H9 (cell line): Measurements from ENCODE around the gene CEMIP. TPM values are rescaled to one million over a fixed set of nuclear protein-coding genes. Genes with fewer than 3 reads are reported as not detected.

Experiments used
- DNase-seq: peaks from one replicate; pipeline ENCODE4 v3.0.0-alpha.2; 2017
- H2AFZ ChIP-seq: one replicate; pipeline ENCODE4 v1.6.1; 2013; ENCODE audit warnings: mild to moderate bottlenecking, low read length, control low read depth, moderate library complexity
- H2AK5ac ChIP-seq: 2 replicates; pipeline ENCODE4 v1.6.1; 2013; ENCODE audit warnings: low read length, control low read depth, mixed read lengths; ENCODE audit not compliant: insufficient read length
- H2BK120ac ChIP-seq: one replicate; pipeline ENCODE4 v1.6.1; 2013; ENCODE audit warnings: low read depth, mild to moderate bottlenecking, low read length, control low read depth, inconsistent platforms; ENCODE audit not compliant: poor library complexity, severe bottlenecking
- H2BK12ac ChIP-seq: 2 replicates; pipeline ENCODE4 v1.6.1; 2013; ENCODE audit warnings: low read length, control low read depth, mixed read lengths, low read depth; ENCODE audit not compliant: insufficient read length
- H2BK15ac ChIP-seq: 2 replicates; pipeline ENCODE4 v1.6.1; 2013; ENCODE audit warnings: low read depth, low read length, control low read depth
- H2BK20ac ChIP-seq: one replicate; pipeline ENCODE4 v1.6.1; 2013; ENCODE audit warnings: low read depth, mild to moderate bottlenecking, low read length, control low read depth, inconsistent platforms; ENCODE audit not compliant: poor library complexity, severe bottlenecking
- H2BK5ac ChIP-seq: 2 replicates; pipeline ENCODE4 v1.6.1; 2013; ENCODE audit warnings: low read length, control low read depth, mixed read lengths; ENCODE audit not compliant: insufficient read length
- H3K14ac ChIP-seq: 2 replicates; pipeline ENCODE4 v1.6.1; 2013; ENCODE audit warnings: low read length, control low read depth; ENCODE audit not compliant: insufficient read depth
- H3K18ac ChIP-seq: 2 replicates; pipeline ENCODE4 v1.6.1; 2013; ENCODE audit warnings: low read depth, mild to moderate bottlenecking, mixed read lengths, low read length, control low read depth; ENCODE audit not compliant: insufficient read length
- H3K23ac ChIP-seq: 2 replicates; pipeline ENCODE4 v1.6.1; 2013; ENCODE audit warnings: low read length, control low read depth, mixed read lengths, low read depth; ENCODE audit not compliant: insufficient read length
- H3K23me2 ChIP-seq: 2 replicates; pipeline ENCODE4 v1.6.1; 2013; ENCODE audit warnings: low read depth, mild to moderate bottlenecking, mixed read lengths, low read length, control low read depth; ENCODE audit not compliant: insufficient read length, poor library complexity, severe bottlenecking
- H3K27ac ChIP-seq: 2 replicates; pipeline ENCODE4 v1.5.1; 2013; ENCODE audit warnings: low read length, control low read depth, mixed read lengths, low read depth; ENCODE audit not compliant: insufficient read length
- H3K27me3 ChIP-seq: 2 replicates; pipeline ENCODE4 v1.6.1; 2013; ENCODE audit warnings: low read length, control low read depth, inconsistent platforms; ENCODE audit not compliant: insufficient read depth
- H3K4ac ChIP-seq: 2 replicates; pipeline ENCODE4 v1.6.1; 2013; ENCODE audit warnings: low read depth, mild to moderate bottlenecking, control low read depth, inconsistent platforms, low read length, moderate library complexity
- H3K4me1 ChIP-seq: 2 replicates; pipeline ENCODE4 v1.6.1; 2013; ENCODE audit warnings: low read length, control low read depth, inconsistent platforms; ENCODE audit not compliant: insufficient read depth
- H3K4me2 ChIP-seq: 2 replicates; pipeline ENCODE4 v1.6.1; 2013; ENCODE audit warnings: low read length, control low read depth, mixed read lengths; ENCODE audit not compliant: insufficient read length, insufficient read depth
- H3K56ac ChIP-seq: 2 replicates; pipeline ENCODE4 v1.6.1; 2013; ENCODE audit warnings: low read depth, mild to moderate bottlenecking, mixed read lengths, low read length, control low read depth; ENCODE audit not compliant: insufficient read length
- H3K79me1 ChIP-seq: 2 replicates; pipeline ENCODE4 v1.6.1; 2013; ENCODE audit warnings: low read depth, mild to moderate bottlenecking, moderate library complexity, low read length, control low read depth, inconsistent platforms; ENCODE audit not compliant: insufficient read depth, poor library complexity, severe bottlenecking
- H3K79me2 ChIP-seq: 2 replicates; pipeline ENCODE4 v1.6.1; 2013; ENCODE audit warnings: low read length, control low read depth, inconsistent platforms; ENCODE audit not compliant: insufficient read depth
- H3K9ac ChIP-seq: 2 replicates; pipeline ENCODE4 v1.6.1; 2013; ENCODE audit warnings: low read length, control low read depth, mixed read lengths; ENCODE audit not compliant: insufficient read length; ENCODE audit errors: extremely low read depth
- H3K9me3 ChIP-seq: one replicate; pipeline ENCODE4 v1.6.1; 2013; ENCODE audit warnings: low read depth, low read length, inconsistent platforms; ENCODE audit not compliant: control insufficient read depth
- H3T11ph ChIP-seq: one replicate; pipeline ENCODE4 v1.6.1; 2013; ENCODE audit warnings: mild to moderate bottlenecking, low read length, control low read depth, inconsistent platforms
- H4K20me1 ChIP-seq: one replicate; pipeline ENCODE4 v1.6.1; 2013; ENCODE audit not compliant: control insufficient read depth, insufficient read length, insufficient read depth
- H4K5ac ChIP-seq: 2 replicates; pipeline ENCODE4 v1.6.1; 2013; ENCODE audit warnings: low read depth, mild to moderate bottlenecking, mixed read lengths, low read length, control low read depth; ENCODE audit not compliant: insufficient read length
- H4K8ac ChIP-seq: replicated peaks from 2 replicates; pipeline ENCODE4 v1.6.1; 2013; ENCODE audit warnings: low read length, control low read depth, mixed read lengths, low read depth; ENCODE audit not compliant: insufficient read length
- H4K91ac ChIP-seq: 2 replicates; pipeline ENCODE4 v1.6.1; 2013; ENCODE audit warnings: low read depth, mild to moderate bottlenecking, moderate library complexity, mixed read lengths, low read length, control low read depth; ENCODE audit not compliant: insufficient read length
- H3K27ac Mint-ChIP-seq, 3 experiments: 2 replicates in 2 of 3; 3 replicates in 1 of 3; pipeline ENCODE4 v1.8.0; 2020 to 2021; ENCODE audit warnings: mixed read lengths in 3 of 3, mild to moderate bottlenecking in 1 of 3, moderate library complexity in 1 of 3
- H3K27me3 Mint-ChIP-seq: 2 replicates; pipeline ENCODE4 v1.8.0; 2021; ENCODE audit warnings: low read depth, mild to moderate bottlenecking, moderate library complexity, mixed read lengths
- H3K36me3 Mint-ChIP-seq, 3 experiments: 2 replicates in 2 of 3; 3 replicates in 1 of 3; pipeline ENCODE4 v1.8.0; 2020 to 2021; ENCODE audit warnings: low read depth in 3 of 3, mixed read lengths in 3 of 3; ENCODE audit not compliant: insufficient read depth in 1 of 3
- H3K4me1 Mint-ChIP-seq, 2 experiments: 2 replicates each; pipeline ENCODE4 v1.8.0; 2020; ENCODE audit warnings: mixed read lengths in 2 of 2
- H3K4me3 Mint-ChIP-seq, 2 experiments: 2 replicates in 1 of 2; 3 replicates in 1 of 2; pipeline ENCODE4 v1.8.0; 2020 to 2021; ENCODE audit warnings: mild to moderate bottlenecking in 2 of 2, mixed read lengths in 2 of 2, moderate library complexity in 1 of 2
- H3K9me3 Mint-ChIP-seq, 2 experiments: 2 replicates in 1 of 2; 3 replicates in 1 of 2; pipeline ENCODE4 v1.8.0; 2020; ENCODE audit warnings: mild to moderate bottlenecking in 2 of 2, mixed read lengths in 2 of 2, moderate library complexity in 1 of 2
- WGBS: extraction: QIAGEN DNeasy Blood & Tissue Kit; methylation state at CpG from one replicate; pipeline ENCODE4 v1.1.7; 2013; ENCODE audit warnings: missing lambda C conversion rate, low lambda C conversion rate, mixed read lengths; ENCODE audit not compliant: insufficient read length; ENCODE audit errors: extremely low coverage; 5-methylcytosine and 5-hydroxymethylcytosine counted together
- total RNA-seq: library from RNA; stranded (reverse); gene quantifications from 2 replicates; pipeline ENCODE4 v1.2.1, GENCODE V29; 2021
- TF ChIP-seq, protein P1 (sequence below): fragments of 200-600 bp; sonication (generic); conservative IDR thresholded peaks from 3 replicates; pipeline ENCODE4 v1.8.0; 2021; ENCODE audit warnings: antibody characterized with exemption, mild to moderate bottlenecking

The CEMIP gene
- total RNA-seq, 1 experiment from 2014 or later: 0.09 TPM

DNA sequence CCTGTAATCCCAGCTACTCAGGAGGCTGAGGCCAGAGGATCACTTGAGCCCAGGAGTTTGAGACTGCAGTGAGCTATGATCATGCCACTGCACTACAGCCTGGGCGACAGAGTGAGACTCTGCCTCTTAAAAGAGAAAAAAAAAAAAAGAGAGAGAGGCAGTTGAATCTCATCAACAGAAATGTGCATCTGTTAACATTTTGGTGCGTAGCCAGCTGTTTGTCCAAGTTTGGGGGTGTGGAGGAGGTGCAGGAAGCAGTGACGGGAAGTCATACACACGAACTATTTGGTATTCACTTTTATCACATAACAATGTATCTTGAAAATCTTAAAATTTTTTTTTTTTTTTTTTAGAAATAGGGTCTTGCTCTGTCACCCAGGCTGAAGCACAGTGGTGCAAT lies 18.2 kb upstream of the CEMIP start:
- Histone ChIP-seq H4K8ac (no peak overlapping the region), H3K56ac (no peak overlapping the region), H3K9ac (no peak overlapping the region), H3K79me1 (no peaks in the 10 kb centered on the region), H3K18ac (no peak overlapping the region), H3K27me3 (no peaks in the 10 kb centered on the region), H4K20me1 (no peaks in the 10 kb centered on the region), H2BK120ac (no peak overlapping the region), H3K4me2 (no peak overlapping the region), H3K23me2 (no peaks in the 10 kb centered on the region), H2BK12ac (no peak overlapping the region), H3K9me3 (no peaks in the 10 kb centered on the region), H2AK5ac (no peak overlapping the region), H3K23ac (no peak overlapping the region), H3K14ac (no peak overlapping the region), H4K91ac (no peak overlapping the region), H3K4ac (no peak overlapping the region), H2AFZ (no peak overlapping the region), H3K79me2 (no peaks in the 10 kb centered on the region), H2BK20ac (no peak overlapping the region), H3K27ac (no peak overlapping the region), H2BK5ac (no peak overlapping the region), H2BK15ac (no peak overlapping the region), H3K4me1 (peaks cover 2% of the 10 kb centered on the region; the same call in 1 of the 2 replicates), H4K5ac (no peak overlapping the region), H3T11ph (no peak overlapping the region)
- no peaks in the 10 kb centered on the region for H3K9me3 Mint-ChIP-seq
- no peak overlapping the region for H3K4me3 Mint-ChIP-seq
- H3K36me3 Mint-ChIP-seq: no peaks in the 10 kb centered on the region; a peak in 1 of 7 replicates
- no peak for DNase-seq
- TF ChIP-seq, protein P1, sequence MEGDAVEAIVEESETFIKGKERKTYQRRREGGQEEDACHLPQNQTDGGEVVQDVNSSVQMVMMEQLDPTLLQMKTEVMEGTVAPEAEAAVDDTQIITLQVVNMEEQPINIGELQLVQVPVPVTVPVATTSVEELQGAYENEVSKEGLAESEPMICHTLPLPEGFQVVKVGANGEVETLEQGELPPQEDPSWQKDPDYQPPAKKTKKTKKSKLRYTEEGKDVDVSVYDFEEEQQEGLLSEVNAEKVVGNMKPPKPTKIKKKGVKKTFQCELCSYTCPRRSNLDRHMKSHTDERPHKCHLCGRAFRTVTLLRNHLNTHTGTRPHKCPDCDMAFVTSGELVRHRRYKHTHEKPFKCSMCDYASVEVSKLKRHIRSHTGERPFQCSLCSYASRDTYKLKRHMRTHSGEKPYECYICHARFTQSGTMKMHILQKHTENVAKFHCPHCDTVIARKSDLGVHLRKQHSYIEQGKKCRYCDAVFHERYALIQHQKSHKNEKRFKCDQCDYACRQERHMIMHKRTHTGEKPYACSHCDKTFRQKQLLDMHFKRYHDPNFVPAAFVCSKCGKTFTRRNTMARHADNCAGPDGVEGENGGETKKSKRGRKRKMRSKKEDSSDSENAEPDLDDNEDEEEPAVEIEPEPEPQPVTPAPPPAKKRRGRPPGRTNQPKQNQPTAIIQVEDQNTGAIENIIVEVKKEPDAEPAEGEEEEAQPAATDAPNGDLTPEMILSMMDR: no peak
- H3K27ac Mint-ChIP-seq: no peak overlapping the region
- no peaks in the 10 kb centered on the region for H3K27me3 Mint-ChIP-seq
- peaks cover 8 to 9% of the 10 kb centered on the region in 2 experiments for H3K4me1 Mint-ChIP-seq
- no CpG with 5 or more reads among the region's 4 CpGs for WGBS
